ENCODE measurements around the gene C2orf66. TPM values are rescaled to one million over a fixed set of nuclear protein-coding genes. Genes with fewer than 3 reads are reported as not detected.

Gene C2orf66
- total and polyA plus RNA-seq, 11 donors, result 0.11 to 0.16 TPM; not detected in 9

DNA sequence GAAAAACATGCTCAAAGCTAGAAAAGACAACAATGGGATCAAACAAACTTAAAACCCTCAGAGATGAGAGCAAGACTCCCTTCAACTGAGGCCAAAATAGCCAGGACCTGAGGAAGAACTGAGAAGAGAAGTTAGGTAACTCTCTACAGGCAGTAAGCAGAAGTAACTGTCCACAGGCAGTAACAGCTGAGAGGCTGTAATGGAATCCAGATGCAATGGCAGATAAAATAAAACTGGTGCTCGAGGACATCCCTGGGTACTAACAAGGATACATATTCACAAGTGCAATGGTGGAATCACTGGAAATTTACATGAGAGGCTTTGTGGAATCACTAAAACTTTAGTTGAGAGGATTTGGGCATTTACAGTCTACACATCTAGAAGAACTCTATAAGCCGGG is 30.4 kb upstream of the C2orf66 start:
- H3K27me3 ChIP-seq, result no peaks in the 10 kb centered on the region
- DNase-seq (no peak), ATAC-seq (no peak)
- H3K4me3 ChIP-seq, result no peak overlapping the region
- 94 to 96% (median 95%) methylated on average over 2 of the region's 2 CpGs for WGBS, 4 donors
- TF ChIP-seq CTCF (IDR thresholded peaks at IDR 0.05) (no peak), POLR2A (IDR thresholded peaks at IDR 0.05) (no peak)
- peaks cover 0 to 4% (median 0%) of the 10 kb centered on the region in 12 donors for H3K4me1 ChIP-seq
- peaks cover 0 to 82% (median 29%) of the 10 kb centered on the region in 9 donors for H3K36me3 ChIP-seq
- H3K27ac ChIP-seq, result no peak overlapping the region
- no peaks in the 10 kb centered on the region for H3K9me3 ChIP-seq
- intact Hi-C loops (cut with DNase I), result no loop called here

DNA sequence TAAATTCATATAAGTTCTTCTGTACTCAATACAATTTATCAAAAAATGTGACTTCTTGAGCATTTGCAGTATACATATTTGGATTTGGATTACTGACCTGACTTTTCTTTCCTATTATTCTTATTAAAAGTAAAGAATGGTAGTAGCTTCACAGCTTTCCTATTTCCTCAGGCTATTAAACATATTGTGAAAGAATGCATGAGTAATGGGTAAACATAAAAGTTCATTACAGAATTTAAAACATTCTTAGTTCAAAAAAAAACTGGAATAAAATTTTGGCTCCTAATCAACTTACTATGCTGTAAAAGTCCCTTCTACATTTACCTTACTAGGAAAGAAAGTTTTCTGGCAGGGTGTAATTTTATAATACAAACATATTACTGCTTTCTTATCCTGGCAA is 27.3 kb upstream of the C2orf66 start:
- DNase-seq (no peak), ATAC-seq (no peak)
- intact Hi-C loops (cut with DNase I), result no loop called here
- Histone ChIP-seq H3K27me3 (no peaks in the 10 kb centered on the region), H3K27ac (no peak overlapping the region), H3K9me3 (no peaks in the 10 kb centered on the region), H3K4me3 (no peak overlapping the region), H3K36me3 (peaks cover 0 to 52% (median 11%) of the 10 kb centered on the region in 9 donors), H3K4me1 (peaks cover 0 to 4% (median 0%) of the 10 kb centered on the region in 12 donors)
- no peak for TF ChIP-seq CTCF (IDR thresholded peaks at IDR 0.05)
- no peak for TF ChIP-seq POLR2A (IDR thresholded peaks at IDR 0.05)

GRCh38 chr2:196830701-196831100 is 21.5 kb upstream of the C2orf66 start:
- no peak for DNase-seq
- H3K27ac ChIP-seq, result no peak overlapping the region
- intact Hi-C loops (cut with DNase I), result no loop called here
- 83 to 96% (median 90%) methylated on average over 1 of the region's 1 CpG for WGBS, 4 donors
- peaks cover 0 to 5% (median 0%) of the 10 kb centered on the region in 9 donors for H3K36me3 ChIP-seq
- H3K27me3 ChIP-seq, result no peaks in the 10 kb centered on the region
- H3K4me3 ChIP-seq, result no peak overlapping the region
- no peaks in the 10 kb centered on the region for H3K9me3 ChIP-seq
- TF ChIP-seq POLR2A (IDR thresholded peaks at IDR 0.05) (no peak), CTCF (IDR thresholded peaks at IDR 0.05) (no peak)
- H3K4me1 ChIP-seq, result no peaks in the 10 kb centered on the region
- ATAC-seq, result no peak

- H3K27ac ChIP-seq, result no peak overlapping the region
- no peak for ATAC-seq
- intact Hi-C loops (cut with DNase I), result no loop called here
These were observed 18.2 kb upstream of the C2orf66 start for GRCh38 chr2:196827356-196827755.

More at GRCh38 chr2:196827356-196827755, 18.2 kb upstream of the C2orf66 start:
- no peak for DNase-seq
- H3K9me3 ChIP-seq, result no peaks in the 10 kb centered on the region
- no peaks in the 10 kb centered on the region for H3K36me3 ChIP-seq
- TF ChIP-seq POLR2A (IDR thresholded peaks at IDR 0.05) (no peak), CTCF (IDR thresholded peaks at IDR 0.05) (no peak)
- H3K4me3 ChIP-seq, result no peak overlapping the region
- no peaks in the 10 kb centered on the region for H3K27me3 ChIP-seq
- no peaks in the 10 kb centered on the region for H3K4me1 ChIP-seq
- WGBS, 4 donors, result 66 to 80% (median 74%) methylated on average over 2 of the region's 2 CpGs
